Measurements from ENCODE around the gene OR5K2.

The OR5K2 gene

GRCh38 chr3:98522544-98523281, 25.2 kb downstream of the OR5K2 start, which contains the start of gene CLDND1:
TSS of gene CLDND1 (minus strand) at chr3:98522902. CDS start at chr3:98521424, 1,478 bp downstream.
- H3K27ac ChIP-seq, result peak within 1 kb of the TSS; percentile 83
- TF ChIP-seq ZFX (IDR thresholded peaks at IDR 0.05; ENCODE audit: borderline replicate concordance), result no peak

- TF ChIP-seq ZFX (IDR thresholded peaks at IDR 0.05; ENCODE audit: borderline replicate concordance) (no peak), CTCF (IDR thresholded peaks at IDR 0.05) (no peak)
- H3K27ac ChIP-seq, result no peak overlapping the region
Observed at GRCh38 chr3:98525494-98525893, 28.0 kb downstream of the OR5K2 start.

- TF ChIP-seq CTCF (IDR thresholded peaks at IDR 0.05) (no peak), ZFX (IDR thresholded peaks at IDR 0.05; ENCODE audit: borderline replicate concordance) (no peak)
Observed at GRCh38 chr3:98528474-98529346, 31.2 kb downstream of the OR5K2 start.

GRCh38 chr3:98529856-98530459, 32.5 kb downstream of the OR5K2 start:
- TF ChIP-seq CTCF (IDR thresholded peaks at IDR 0.05) (no peak), ZFX (IDR thresholded peaks at IDR 0.05; ENCODE audit: borderline replicate concordance) (no peak)
- no peak overlapping the region for H3K27ac ChIP-seq

More at GRCh38 chr3:98528474-98529346, 31.2 kb downstream of the OR5K2 start:
- H3K27ac ChIP-seq, result no peak overlapping the region

- no peak for TF ChIP-seq CTCF (IDR thresholded peaks at IDR 0.05)
- no peak for TF ChIP-seq ZFX (IDR thresholded peaks at IDR 0.05; ENCODE audit: borderline replicate concordance)
- H3K27ac ChIP-seq, result no peak overlapping the region
Observed at GRCh38 chr3:98530676-98531075, 33.2 kb downstream of the OR5K2 start.

- no peak within 1 kb of the TSS for H3K27ac ChIP-seq
- TF ChIP-seq ZFX (IDR thresholded peaks at IDR 0.05; ENCODE audit: borderline replicate concordance) (no peak), CTCF (IDR thresholded peaks at IDR 0.05) (no peak)
Observed at GRCh38 chr3:98531622-98532274, 34.3 kb downstream of the OR5K2 start, which contains the start of gene GPR15. TSS of gene GPR15 (plus strand) at chr3:98531978. CDS start at chr3:98532034, 56 bp downstream.

- TF ChIP-seq CTCF (IDR thresholded peaks at IDR 0.05) (no peak), ZFX (IDR thresholded peaks at IDR 0.05; ENCODE audit: borderline replicate concordance) (no peak)
- no peak overlapping the region for H3K27ac ChIP-seq
Observed at GRCh38 chr3:98532275-98532637, 34.8 kb downstream of the OR5K2 start.
